Measurements from ENCODE around the gene IL19. TPM values are rescaled to one million over a fixed set of nuclear protein-coding genes. Genes with fewer than 3 reads are reported as not detected.

IL19 gene
- total and polyA plus RNA-seq, 4 donors, result not detected

GRCh38 chr1:206890125-206891060 is 119.8 kb downstream of the IL19 start:
- Histone ChIP-seq H3K4me3 (ENCODE audit: low read depth, low read length) (no peak overlapping the region), H3K27ac (ENCODE audit: low read depth, low read length) (no peak overlapping the region), H3K27me3 (ENCODE audit: control insufficient read depth, insufficient read depth, low read length) (no peaks in the 10 kb centered on the region), H3K9me3 (ENCODE audit: control insufficient read depth, insufficient read depth, low read length) (no peaks in the 10 kb centered on the region), H3K4me1 (ENCODE audit: control insufficient read depth, insufficient read depth, low read length) (no peaks in the 10 kb centered on the region), H3K36me3 (ENCODE audit: control insufficient read depth, insufficient read depth, low read length) (no peaks in the 10 kb centered on the region)
- peak in 2 of 6 donors; percentile 16 to 67 for DNase-seq (ENCODE audit: low read depth in 4 of 6, low spot score in 6 of 6)
- WGBS (ENCODE audit: insufficient coverage), result 88% methylated on average over 11 of the region's 15 CpGs

- Histone ChIP-seq H3K36me3 (ENCODE audit: control insufficient read depth, insufficient read depth, low read length) (no peaks in the 10 kb centered on the region), H3K9me3 (ENCODE audit: control insufficient read depth, insufficient read depth, low read length) (no peaks in the 10 kb centered on the region), H3K27ac (ENCODE audit: low read depth, low read length) (no peak overlapping the region), H3K4me1 (ENCODE audit: control insufficient read depth, insufficient read depth, low read length) (no peaks in the 10 kb centered on the region), H3K27me3 (ENCODE audit: control insufficient read depth, insufficient read depth, low read length) (no peaks in the 10 kb centered on the region), H3K4me3 (ENCODE audit: low read depth, low read length) (no peak overlapping the region)
- no peak for DNase-seq (ENCODE audit: low read depth in 4 of 6, low spot score in 6 of 6)
- 67% methylated on average over 1 of the region's 1 CpG for WGBS (ENCODE audit: insufficient coverage)
Measured at GRCh38 chr1:206891412-206891811, 120.8 kb downstream of the IL19 start.

Small RNA genes lying within 50 kb of the gene (small RNA-seq; reads per million reads assigned to genes)
- not detected for gene RF00019 (ENCODE audit: low replicate concordance)

Other genes with a start within 250 kb of the IL19 start
- gene EIF2D, start 158.3 kb upstream of the IL19 start, total RNA-seq, result 10 to 100 TPM; 24.6 to 58.0 TPM
- gene EIF2D, start 158.3 kb upstream of the IL19 start, polyA plus RNA-seq (ENCODE audit: insufficient read length in 2 of 2), result 10 to 100 TPM; 32.0 to 40.5 TPM
- 10 to 100 TPM; 10.2 to 10.9 TPM for gene DYRK3, start 135.2 kb upstream of the IL19 start, total RNA-seq
- 1 to 10 TPM; 8.3 to 9.6 TPM for gene DYRK3, start 135.2 kb upstream of the IL19 start, polyA plus RNA-seq (ENCODE audit: insufficient read length in 2 of 2)
- gene MAPKAPK2, start 85.9 kb upstream of the IL19 start, total RNA-seq, result 10 to 100 TPM; 17.3 to 33.2 TPM
- 10 to 100 TPM; 37.6 to 42.7 TPM for gene MAPKAPK2, start 85.9 kb upstream of the IL19 start, polyA plus RNA-seq (ENCODE audit: insufficient read length in 2 of 2)
- 1 to 10 TPM; 1.2 to 3.1 TPM for gene IL10, start 1.7 kb downstream of the IL19 start, total RNA-seq
- under 1 TPM; 0.23 to 0.52 TPM for gene IL10, start 1.7 kb downstream of the IL19 start, polyA plus RNA-seq (ENCODE audit: insufficient read length in 2 of 2)
- gene IL20, start 94.8 kb downstream of the IL19 start, total RNA-seq, result not detected
- gene IL20, start 94.8 kb downstream of the IL19 start, polyA plus RNA-seq (ENCODE audit: insufficient read length in 2 of 2), result not detected
- gene IL24, start 126.7 kb downstream of the IL19 start, total RNA-seq, result not detected
- under 1 TPM; 0.29 to 0.52 TPM for gene IL24, start 126.7 kb downstream of the IL19 start, polyA plus RNA-seq (ENCODE audit: insufficient read length in 2 of 2)
- 1 to 10 TPM in 1 of 2 donors, under 1 TPM in 1; 0.89 to 1.3 TPM for gene FCMR, start 151.2 kb downstream of the IL19 start, total RNA-seq
- 1 to 10 TPM; 1.9 TPM for gene FCMR, start 151.2 kb downstream of the IL19 start, polyA plus RNA-seq (ENCODE audit: insufficient read length in 2 of 2)
- under 1 TPM; 0.10 to 0.33 TPM for gene PIGR, start 175.7 kb downstream of the IL19 start, total RNA-seq
- gene PIGR, start 175.7 kb downstream of the IL19 start, polyA plus RNA-seq (ENCODE audit: insufficient read length in 2 of 2), result under 1 TPM in 1 of 2 donors, not detected in 1; 0.03 TPM
- under 1 TPM in 1 of 2 donors, not detected in 1; 0.20 TPM for gene FCAMR, start 199.7 kb downstream of the IL19 start, total RNA-seq
- gene FCAMR, start 199.7 kb downstream of the IL19 start, polyA plus RNA-seq (ENCODE audit: insufficient read length in 2 of 2), result under 1 TPM in 1 of 2 donors, not detected in 1; 0.12 TPM